ENCODE data around the gene ANKRD11. TPM values are rescaled to one million over a fixed set of nuclear protein-coding genes. Genes with fewer than 3 reads are reported as not detected.
A peak's percentile ranks its signal among the peaks of the same experiment; 100 is the strongest.
"Not testable (repeated sequence)": the region's sequence is repeated elsewhere in the genome, so short reads cannot be mapped to it uniquely, and the experiment has no call there.

The ANKRD11 gene
- total RNA-seq, 2 donors from 2014 or later: 118 to 159 TPM

GRCh38 chr16:89248196-89248982, 242.0 kb downstream of the ANKRD11 start:
- TF ChIP-seq CTCF (conservative IDR thresholded peaks at IDR 0.05): no peak
- 74% methylated on average over 57 to 69 of the region's 69 CpGs for WGBS, 2 experiments (ENCODE audit: insufficient coverage in 1 of 2, insufficient read length in 1 of 2)
- Mint-ChIP-seq H3K36me3 (ENCODE audit: low read depth) (no peaks in the 10 kb centered on the region), H3K27ac (no peak overlapping the region), H3K27me3 (ENCODE audit: insufficient read depth) (peaks cover 48% of the 10 kb centered on the region), H3K9me3 (peaks cover 17% of the 10 kb centered on the region), H3K4me3 (peak overlapping the region; percentile 53), H3K4me1 (no peaks in the 10 kb centered on the region)
- Histone ChIP-seq H3K9ac (ENCODE audit: extremely low read depth, low read length, poor library complexity, severe bottlenecking) (no peak overlapping the region), H3K27me3 (ENCODE audit: control insufficient read depth, insufficient read depth, low read length, poor library complexity, severe bottlenecking) (peaks cover 14% of the 10 kb centered on the region), H3K4me1 (ENCODE audit: control insufficient read depth, insufficient read depth, low read length) (no peaks in the 10 kb centered on the region), H3K9me3 (ENCODE audit: control insufficient read depth, low read length) (no peaks in the 10 kb centered on the region), H3K27ac (ENCODE audit: low read depth, low read length) (no peak overlapping the region), H3K36me3 (ENCODE audit: control insufficient read depth, insufficient read depth, low read length) (no peaks in the 10 kb centered on the region), H3K4me3 (ENCODE audit: low read length) (peak overlapping the region; percentile 73)
- peak; percentile 54 for DNase-seq

GRCh38 chr16:89247734-89248075, 242.7 kb downstream of the ANKRD11 start:
- not testable (repeated sequence) for H3K27ac Mint-ChIP-seq; DNase-seq; H3K9me3 ChIP-seq (ENCODE audit: control insufficient read depth, low read length); H3K27ac ChIP-seq (ENCODE audit: low read depth, low read length); H3K4me1 Mint-ChIP-seq; H3K4me1 ChIP-seq (ENCODE audit: control insufficient read depth, insufficient read depth, low read length); H3K9ac ChIP-seq (ENCODE audit: extremely low read depth, low read length, poor library complexity, severe bottlenecking); H3K36me3 Mint-ChIP-seq (ENCODE audit: low read depth); H3K36me3 ChIP-seq (ENCODE audit: control insufficient read depth, insufficient read depth, low read length)
- H3K4me3 Mint-ChIP-seq: peak overlapping the region; percentile 53
- H3K27me3 Mint-ChIP-seq (ENCODE audit: insufficient read depth): peaks cover 48% of the 10 kb centered on the region
- H3K27me3 ChIP-seq (ENCODE audit: control insufficient read depth, insufficient read depth, low read length, poor library complexity, severe bottlenecking): peaks cover 14% of the 10 kb centered on the region
- 0 to 1% methylated on average over 8 to 45 of the region's 45 CpGs for WGBS, 2 experiments (ENCODE audit: insufficient coverage in 1 of 2, insufficient read length in 1 of 2)
- H3K4me3 ChIP-seq (ENCODE audit: low read length): peak overlapping the region; percentile 73
- H3K9me3 Mint-ChIP-seq: peaks cover 17% of the 10 kb centered on the region

- H3K4me3 ChIP-seq (ENCODE audit: low read length): peak overlapping the region; percentile 66
- H3K27me3 Mint-ChIP-seq (ENCODE audit: insufficient read depth): peaks cover 48% of the 10 kb centered on the region
- no peaks in the 10 kb centered on the region for H3K9me3 ChIP-seq (ENCODE audit: control insufficient read depth, low read length)
- H3K36me3 ChIP-seq (ENCODE audit: control insufficient read depth, insufficient read depth, low read length): no peaks in the 10 kb centered on the region
- H3K4me3 Mint-ChIP-seq: peak overlapping the region; percentile 53
- H3K36me3 Mint-ChIP-seq (ENCODE audit: low read depth): no peaks in the 10 kb centered on the region
- H3K27me3 ChIP-seq (ENCODE audit: control insufficient read depth, insufficient read depth, low read length, poor library complexity, severe bottlenecking): peaks cover 14% of the 10 kb centered on the region
- peak overlapping the region; percentile 20 for H3K9ac ChIP-seq (ENCODE audit: extremely low read depth, low read length, poor library complexity, severe bottlenecking)
- TF ChIP-seq CTCF (conservative IDR thresholded peaks at IDR 0.05): no peak
- peaks cover 17% of the 10 kb centered on the region for H3K9me3 Mint-ChIP-seq
- H3K4me1 Mint-ChIP-seq: no peaks in the 10 kb centered on the region
- DNase-seq: peak; percentile 98
- H3K27ac Mint-ChIP-seq: no peak overlapping the region
- H3K27ac ChIP-seq (ENCODE audit: low read depth, low read length): no peak overlapping the region
- WGBS, 2 experiments (ENCODE audit: insufficient coverage in 1 of 2, insufficient read length in 1 of 2): 7 to 40% methylated on average over 8 to 78 of the region's 78 CpGs
- H3K4me1 ChIP-seq (ENCODE audit: control insufficient read depth, insufficient read depth, low read length): no peaks in the 10 kb centered on the region
These were observed 243.2 kb downstream of the ANKRD11 start for GRCh38 chr16:89246903-89247733.

Data from endodermal cell (in vitro differentiated cells).